Measurements from ENCODE around the gene DLD.

GRCh38 chr7:107917763-107918651, 27.0 kb downstream of the DLD start:
- TF ChIP-seq, protein P1, sequence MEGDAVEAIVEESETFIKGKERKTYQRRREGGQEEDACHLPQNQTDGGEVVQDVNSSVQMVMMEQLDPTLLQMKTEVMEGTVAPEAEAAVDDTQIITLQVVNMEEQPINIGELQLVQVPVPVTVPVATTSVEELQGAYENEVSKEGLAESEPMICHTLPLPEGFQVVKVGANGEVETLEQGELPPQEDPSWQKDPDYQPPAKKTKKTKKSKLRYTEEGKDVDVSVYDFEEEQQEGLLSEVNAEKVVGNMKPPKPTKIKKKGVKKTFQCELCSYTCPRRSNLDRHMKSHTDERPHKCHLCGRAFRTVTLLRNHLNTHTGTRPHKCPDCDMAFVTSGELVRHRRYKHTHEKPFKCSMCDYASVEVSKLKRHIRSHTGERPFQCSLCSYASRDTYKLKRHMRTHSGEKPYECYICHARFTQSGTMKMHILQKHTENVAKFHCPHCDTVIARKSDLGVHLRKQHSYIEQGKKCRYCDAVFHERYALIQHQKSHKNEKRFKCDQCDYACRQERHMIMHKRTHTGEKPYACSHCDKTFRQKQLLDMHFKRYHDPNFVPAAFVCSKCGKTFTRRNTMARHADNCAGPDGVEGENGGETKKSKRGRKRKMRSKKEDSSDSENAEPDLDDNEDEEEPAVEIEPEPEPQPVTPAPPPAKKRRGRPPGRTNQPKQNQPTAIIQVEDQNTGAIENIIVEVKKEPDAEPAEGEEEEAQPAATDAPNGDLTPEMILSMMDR (IDR thresholded peaks at IDR 0.05) = no peak
- TF ChIP-seq, protein P2, sequence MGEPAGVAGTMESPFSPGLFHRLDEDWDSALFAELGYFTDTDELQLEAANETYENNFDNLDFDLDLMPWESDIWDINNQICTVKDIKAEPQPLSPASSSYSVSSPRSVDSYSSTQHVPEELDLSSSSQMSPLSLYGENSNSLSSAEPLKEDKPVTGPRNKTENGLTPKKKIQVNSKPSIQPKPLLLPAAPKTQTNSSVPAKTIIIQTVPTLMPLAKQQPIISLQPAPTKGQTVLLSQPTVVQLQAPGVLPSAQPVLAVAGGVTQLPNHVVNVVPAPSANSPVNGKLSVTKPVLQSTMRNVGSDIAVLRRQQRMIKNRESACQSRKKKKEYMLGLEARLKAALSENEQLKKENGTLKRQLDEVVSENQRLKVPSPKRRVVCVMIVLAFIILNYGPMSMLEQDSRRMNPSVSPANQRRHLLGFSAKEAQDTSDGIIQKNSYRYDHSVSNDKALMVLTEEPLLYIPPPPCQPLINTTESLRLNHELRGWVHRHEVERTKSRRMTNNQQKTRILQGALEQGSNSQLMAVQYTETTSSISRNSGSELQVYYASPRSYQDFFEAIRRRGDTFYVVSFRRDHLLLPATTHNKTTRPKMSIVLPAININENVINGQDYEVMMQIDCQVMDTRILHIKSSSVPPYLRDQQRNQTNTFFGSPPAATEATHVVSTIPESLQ (CRISPR knock-in tag; IDR thresholded peaks at IDR 0.05) = no peak
- TF ChIP-seq CREB1 (CRISPR knock-in tag; IDR thresholded peaks at IDR 0.05) (no peak), E2F5 (CRISPR knock-in tag; IDR thresholded peaks at IDR 0.05) (no peak), MAX (CRISPR knock-in tag; IDR thresholded peaks at IDR 0.05) (no peak), MXD4 (CRISPR knock-in tag; IDR thresholded peaks at IDR 0.05; ENCODE audit: borderline replicate concordance) (no peak), ZNF121 (CRISPR knock-in tag; IDR thresholded peaks at IDR 0.05) (no peak), STAT6 (CRISPR knock-in tag; conservative IDR thresholded peaks at IDR 0.05; ENCODE audit: low read depth) (no peak), USF2 (CRISPR knock-in tag; IDR thresholded peaks at IDR 0.05) (no peak), JUN (CRISPR knock-in tag; IDR thresholded peaks at IDR 0.05) (no peak), ZNF232 (CRISPR knock-in tag; IDR thresholded peaks at IDR 0.05) (no peak)
- TF ChIP-seq, protein P3, sequence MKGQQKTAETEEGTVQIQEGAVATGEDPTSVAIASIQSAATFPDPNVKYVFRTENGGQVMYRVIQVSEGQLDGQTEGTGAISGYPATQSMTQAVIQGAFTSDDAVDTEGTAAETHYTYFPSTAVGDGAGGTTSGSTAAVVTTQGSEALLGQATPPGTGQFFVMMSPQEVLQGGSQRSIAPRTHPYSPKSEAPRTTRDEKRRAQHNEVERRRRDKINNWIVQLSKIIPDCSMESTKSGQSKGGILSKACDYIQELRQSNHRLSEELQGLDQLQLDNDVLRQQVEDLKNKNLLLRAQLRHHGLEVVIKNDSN (CRISPR knock-in tag; IDR thresholded peaks at IDR 0.05) = no peak
- TF ChIP-seq, protein P4, sequence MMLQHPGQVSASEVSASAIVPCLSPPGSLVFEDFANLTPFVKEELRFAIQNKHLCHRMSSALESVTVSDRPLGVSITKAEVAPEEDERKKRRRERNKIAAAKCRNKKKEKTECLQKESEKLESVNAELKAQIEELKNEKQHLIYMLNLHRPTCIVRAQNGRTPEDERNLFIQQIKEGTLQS (CRISPR knock-in tag; conservative IDR thresholded peaks at IDR 0.05) = no peak
